Astrocyte (in vitro differentiated cells and primary cell): ENCODE measurements around the gene UBAC2. TPM values are rescaled to one million over a fixed set of nuclear protein-coding genes. Genes with fewer than 3 reads are reported as not detected.

Source experiments
- DNase-seq: peaks from one replicate; pipeline ENCODE4 v3.0.0-alpha.2; 2010; ENCODE audit warnings: low read depth
- FAIRE-seq: peaks from 2 replicates; lab custom pipeline; 2011; peaks lifted over from hg19 to GRCh38; lab: Jason Lieb, UNC
- H2AFZ ChIP-seq: 2 replicates; pipeline ENCODE4 v1.6.0; 2012; ENCODE audit warnings: low read depth, low read length, inconsistent platforms
- H3K27ac ChIP-seq: 2 replicates; pipeline ENCODE4 v1.5.1; 2011; ENCODE audit warnings: low read depth, low read length, inconsistent platforms
- H3K27me3 ChIP-seq: 2 replicates; pipeline ENCODE4 v1.6.0; 2011; ENCODE audit warnings: low read length, inconsistent platforms; ENCODE audit not compliant: insufficient read depth
- H3K36me3 ChIP-seq: 2 replicates; pipeline ENCODE4 v1.5.1; 2011; ENCODE audit warnings: low read length, inconsistent platforms; ENCODE audit not compliant: insufficient read depth
- H3K4me1 ChIP-seq: 2 replicates; pipeline ENCODE4 v1.5.1; 2011; ENCODE audit warnings: low read length, inconsistent platforms; ENCODE audit not compliant: insufficient read depth
- H3K4me2 ChIP-seq: 2 replicates; pipeline ENCODE4 v1.6.0; 2012; ENCODE audit warnings: low read length, inconsistent platforms
- H3K4me3 ChIP-seq: 2 replicates; pipeline ENCODE4 v1.5.1; 2011; ENCODE audit warnings: low read depth, mild to moderate bottlenecking, low read length, inconsistent platforms; ENCODE audit not compliant: insufficient read depth
- H3K79me2 ChIP-seq: 2 replicates; pipeline ENCODE4 v1.6.0; 2012; ENCODE audit warnings: mild to moderate bottlenecking, low read length, inconsistent platforms; ENCODE audit not compliant: insufficient read depth
- H3K9ac ChIP-seq: 2 replicates; pipeline ENCODE4 v1.6.0; 2012; ENCODE audit warnings: mild to moderate bottlenecking, low read length, inconsistent platforms
- H3K9me3 ChIP-seq: 2 replicates; pipeline ENCODE4 v1.5.1; 2012; ENCODE audit warnings: low read depth, mild to moderate bottlenecking, low read length, inconsistent platforms; ENCODE audit not compliant: insufficient read depth
- H4K20me1 ChIP-seq: 2 replicates; pipeline ENCODE4 v1.6.0; 2012; ENCODE audit warnings: low read length, inconsistent platforms; ENCODE audit not compliant: insufficient read depth
- H3K27ac Mint-ChIP-seq: one replicate; pipeline ENCODE4 v1.8.0; 2021; ENCODE audit warnings: mild to moderate bottlenecking, mixed read lengths; ENCODE audit not compliant: unreplicated experiment
- H3K27me3 Mint-ChIP-seq: one replicate; pipeline ENCODE4 v1.8.0; 2021; ENCODE audit warnings: low read depth, mixed read lengths; ENCODE audit not compliant: unreplicated experiment
- H3K36me3 Mint-ChIP-seq: one replicate; pipeline ENCODE4 v1.8.0; 2021; ENCODE audit warnings: low read depth, mixed read lengths; ENCODE audit not compliant: unreplicated experiment
- H3K4me1 Mint-ChIP-seq: one replicate; pipeline ENCODE4 v1.8.0; 2021; ENCODE audit warnings: low read depth, mixed read lengths; ENCODE audit not compliant: unreplicated experiment
- H3K4me3 Mint-ChIP-seq: one replicate; pipeline ENCODE4 v1.8.0; 2021; ENCODE audit warnings: mild to moderate bottlenecking, moderate library complexity, mixed read lengths; ENCODE audit not compliant: unreplicated experiment
- H3K9me3 Mint-ChIP-seq: one replicate; pipeline ENCODE4 v1.8.0; 2021; ENCODE audit warnings: mild to moderate bottlenecking, mixed read lengths; ENCODE audit not compliant: unreplicated experiment
- EZH2 ChIP-seq: IDR thresholded peaks from 2 replicates; pipeline ENCODE4 v1.6.1; 2012; ENCODE audit warnings: mild to moderate bottlenecking, low read length, inconsistent platforms; ENCODE audit not compliant: insufficient read depth
- total RNA-seq: library from RNA; stranded (reverse); gene quantifications from 2 replicates; pipeline ENCODE4 v1.2.1, GENCODE V29; 2021
- TF ChIP-seq, protein P1 (sequence below): IDR thresholded peaks from 2 replicates; pipeline ENCODE4 v1.5.1; 2011; ENCODE audit warnings: low read depth, mild to moderate bottlenecking, inconsistent platforms, low read length, moderate library complexity; ENCODE audit not compliant: insufficient read depth

UBAC2 gene
- total RNA-seq, 1 donor from 2014 or later, result 61.0 TPM

DNA sequence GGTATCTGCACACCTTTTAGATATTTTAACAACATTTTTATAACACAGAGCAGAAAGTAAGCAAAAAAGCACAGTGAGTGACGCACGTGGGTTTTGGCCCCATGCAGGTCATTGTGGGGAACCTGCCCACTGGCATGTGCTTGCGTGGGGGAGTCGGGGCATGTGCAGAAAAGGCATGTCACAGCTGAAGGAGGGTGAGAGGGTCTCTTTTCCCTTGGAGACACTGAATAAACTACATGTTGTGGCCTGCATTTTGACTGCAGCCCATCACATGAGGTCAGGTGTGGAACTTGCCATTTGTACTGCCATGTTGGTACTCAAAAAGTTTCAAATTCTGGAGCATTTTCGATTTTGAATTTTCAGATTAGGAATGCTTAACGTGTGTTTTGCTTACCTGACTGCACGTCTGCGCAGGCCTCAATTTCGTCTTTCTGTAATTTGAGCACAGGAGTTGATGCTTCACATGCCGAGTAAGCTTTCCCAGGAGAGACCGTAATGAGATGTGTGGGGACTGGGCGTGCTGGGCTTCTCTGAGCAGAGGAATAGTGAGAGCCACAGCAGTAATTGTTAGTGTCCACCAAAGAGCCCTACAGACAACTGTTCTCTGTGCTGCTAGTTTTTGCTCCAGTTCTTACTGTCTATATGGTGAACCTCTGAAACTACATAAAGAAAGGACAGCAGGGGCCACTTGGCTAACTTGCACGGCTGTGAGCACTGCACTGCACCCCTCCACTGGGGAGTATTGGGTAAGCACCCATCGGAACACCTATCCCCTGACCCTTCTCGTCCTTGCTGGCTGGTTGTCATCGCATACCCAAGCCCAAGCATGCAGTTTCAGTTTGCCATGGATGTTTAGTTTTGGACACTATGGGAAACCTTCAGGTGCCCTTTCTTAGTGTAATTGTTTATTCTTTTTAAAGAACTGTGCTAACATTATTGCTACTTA lies 179.5 kb downstream of the UBAC2 start:
- H3K27ac ChIP-seq, result no peak overlapping the region
- no peaks in the 10 kb centered on the region for H3K27me3 Mint-ChIP-seq
- no peak overlapping the region for H3K9ac ChIP-seq
- H3K4me3 ChIP-seq, result no peak overlapping the region
- peaks cover 3% of the 10 kb centered on the region for H3K9me3 Mint-ChIP-seq
- FAIRE-seq (no peak), DNase-seq (no peak)
- peaks cover 14% of the 10 kb centered on the region for H3K4me1 Mint-ChIP-seq
- TF ChIP-seq EZH2, result no peak
- TF ChIP-seq, protein P1, sequence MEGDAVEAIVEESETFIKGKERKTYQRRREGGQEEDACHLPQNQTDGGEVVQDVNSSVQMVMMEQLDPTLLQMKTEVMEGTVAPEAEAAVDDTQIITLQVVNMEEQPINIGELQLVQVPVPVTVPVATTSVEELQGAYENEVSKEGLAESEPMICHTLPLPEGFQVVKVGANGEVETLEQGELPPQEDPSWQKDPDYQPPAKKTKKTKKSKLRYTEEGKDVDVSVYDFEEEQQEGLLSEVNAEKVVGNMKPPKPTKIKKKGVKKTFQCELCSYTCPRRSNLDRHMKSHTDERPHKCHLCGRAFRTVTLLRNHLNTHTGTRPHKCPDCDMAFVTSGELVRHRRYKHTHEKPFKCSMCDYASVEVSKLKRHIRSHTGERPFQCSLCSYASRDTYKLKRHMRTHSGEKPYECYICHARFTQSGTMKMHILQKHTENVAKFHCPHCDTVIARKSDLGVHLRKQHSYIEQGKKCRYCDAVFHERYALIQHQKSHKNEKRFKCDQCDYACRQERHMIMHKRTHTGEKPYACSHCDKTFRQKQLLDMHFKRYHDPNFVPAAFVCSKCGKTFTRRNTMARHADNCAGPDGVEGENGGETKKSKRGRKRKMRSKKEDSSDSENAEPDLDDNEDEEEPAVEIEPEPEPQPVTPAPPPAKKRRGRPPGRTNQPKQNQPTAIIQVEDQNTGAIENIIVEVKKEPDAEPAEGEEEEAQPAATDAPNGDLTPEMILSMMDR, result no peak
- no peak overlapping the region for H3K4me3 Mint-ChIP-seq
- no peak overlapping the region for H2AFZ ChIP-seq
- H3K27me3 ChIP-seq, result no peaks in the 10 kb centered on the region
- peaks cover 5% of the 10 kb centered on the region for H4K20me1 ChIP-seq
- H3K9me3 ChIP-seq, result no peaks in the 10 kb centered on the region
- H3K36me3 ChIP-seq, result peaks cover 3% of the 10 kb centered on the region
- no peak overlapping the region for H3K4me2 ChIP-seq
- H3K79me2 ChIP-seq, result no peaks in the 10 kb centered on the region
- peaks cover 18% of the 10 kb centered on the region for H3K36me3 Mint-ChIP-seq
- no peaks in the 10 kb centered on the region for H3K4me1 ChIP-seq
- H3K27ac Mint-ChIP-seq, result peak overlapping the region; percentile 20

DNA sequence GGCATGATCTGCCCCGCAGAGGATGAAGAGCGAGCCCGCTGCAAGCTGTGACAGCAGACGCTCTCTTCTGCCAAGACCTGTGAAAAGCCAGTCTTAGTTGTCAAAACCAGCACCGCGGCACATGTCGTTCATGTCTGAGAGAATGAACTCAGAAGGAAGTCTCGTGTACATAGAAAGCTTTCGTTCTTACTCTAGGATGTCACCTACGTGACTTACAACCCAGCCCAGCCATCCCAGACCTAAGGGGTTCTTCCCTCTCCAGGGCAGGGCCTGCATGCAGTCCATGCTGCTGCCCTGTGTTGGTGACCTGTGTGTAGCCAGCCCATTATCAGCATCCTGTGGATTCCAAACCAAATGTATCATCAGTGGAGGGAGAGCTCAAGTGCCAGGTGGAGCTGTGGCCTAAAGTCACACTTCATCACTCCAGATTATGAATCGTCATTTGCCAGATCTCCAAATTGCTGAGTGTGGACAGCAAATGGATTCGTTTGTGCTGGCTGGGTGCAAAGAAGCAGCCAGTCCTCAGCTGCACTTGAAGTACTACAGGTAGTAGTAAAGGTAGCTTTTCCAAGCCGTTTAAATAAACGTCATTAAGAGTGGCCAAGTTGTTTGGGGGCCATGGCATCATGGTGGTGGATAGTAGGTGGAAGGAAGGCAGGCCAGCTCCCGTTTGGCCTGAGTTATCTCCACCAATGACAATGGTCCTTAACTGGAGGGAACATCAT lies 180.4 kb downstream of the UBAC2 start:
- TF ChIP-seq, protein P1, result no peak
- no peak for TF ChIP-seq EZH2
- H3K27ac ChIP-seq, result no peak overlapping the region
- H2AFZ ChIP-seq, result no peak overlapping the region
- H3K9me3 ChIP-seq, result no peaks in the 10 kb centered on the region
- DNase-seq (no peak), FAIRE-seq (no peak)
- Mint-ChIP-seq H3K27me3 (no peaks in the 10 kb centered on the region), H3K9me3 (peaks cover 3% of the 10 kb centered on the region), H3K36me3 (peaks cover 17% of the 10 kb centered on the region), H3K4me1 (peaks cover 14% of the 10 kb centered on the region), H3K27ac (no peak overlapping the region), H3K4me3 (no peak overlapping the region)
- no peaks in the 10 kb centered on the region for H3K79me2 ChIP-seq
- H4K20me1 ChIP-seq, result peaks cover 4% of the 10 kb centered on the region
- no peaks in the 10 kb centered on the region for H3K4me1 ChIP-seq
- peaks cover 3% of the 10 kb centered on the region for H3K36me3 ChIP-seq
- no peak overlapping the region for H3K9ac ChIP-seq
- no peak overlapping the region for H3K4me2 ChIP-seq
- H3K4me3 ChIP-seq, result no peak overlapping the region
- H3K27me3 ChIP-seq, result no peaks in the 10 kb centered on the region
